Esophagus (tissue), 2 donors: ENCODE data around the gene ARHGAP9. TPM values are rescaled to one million over a fixed set of nuclear protein-coding genes. Genes with fewer than 3 reads are reported as not detected.
"Not testable (repeated sequence)": the region's sequence is repeated elsewhere in the genome, so short reads cannot be mapped to it uniquely, and the experiment has no call there.

ENCODE experiments used
- H3K27ac ChIP-seq, 2 donors: one replicate each; pipeline ENCODE4 v1.5.1; 2013; ENCODE audit warnings: low read depth in 2 of 2, mild to moderate bottlenecking in 2 of 2, inconsistent platforms in 1 of 2, low read length in 1 of 2, moderate library complexity in 1 of 2
- H3K27me3 ChIP-seq, 2 donors: one replicate each; pipeline ENCODE4 v1.6.1; 2013; ENCODE audit warnings: low read length in 2 of 2, control low read depth in 1 of 2, mild to moderate bottlenecking in 1 of 2; ENCODE audit not compliant: insufficient read depth in 2 of 2, control insufficient read depth in 1 of 2
- H3K36me3 ChIP-seq, 2 donors: one replicate each; pipeline ENCODE4 v1.6.1; 2013; ENCODE audit warnings: low read length in 1 of 2; ENCODE audit not compliant: control insufficient read depth in 2 of 2, insufficient read depth in 2 of 2
- H3K4me1 ChIP-seq, 2 donors: one replicate each; pipeline ENCODE4 v1.6.1; 2013; ENCODE audit warnings: low read length in 1 of 2; ENCODE audit not compliant: control insufficient read depth in 2 of 2, insufficient read depth in 2 of 2
- H3K4me3 ChIP-seq, 2 donors: one replicate each; pipeline ENCODE4 v1.5.1; 2013; ENCODE audit warnings: low read length in 2 of 2, mild to moderate bottlenecking in 2 of 2, low read depth in 1 of 2, moderate library complexity in 1 of 2
- H3K9me3 ChIP-seq, 2 donors: one replicate each; pipeline ENCODE4 v1.6.1; 2013; ENCODE audit warnings: mild to moderate bottlenecking in 2 of 2, low read depth in 1 of 2, low read length in 1 of 2, moderate library complexity in 1 of 2; ENCODE audit not compliant: control insufficient read depth in 2 of 2, insufficient read depth in 1 of 2
- WGBS, 2 donors: extraction: QIAGEN DNeasy Blood & Tissue Kit; methylation state at CpG; one replicate each; pipeline ENCODE4 v1.1.7; 2013; 5-methylcytosine and 5-hydroxymethylcytosine counted together
- polyA plus RNA-seq, 2 donors: library from polyadenylated mRNA; stranded (reverse); fragments of 200-250 nt; gene quantifications; one replicate each; pipeline ENCODE4 v1.2.3, GENCODE V29; 2013
- donor health status: healthy with polysubstance abuse.
- donor health status: Bipolar disorder and iron deficiency.

ARHGAP9 gene
- polyA plus RNA-seq, 2 donors = 4.3 to 9.2 TPM

DNA sequence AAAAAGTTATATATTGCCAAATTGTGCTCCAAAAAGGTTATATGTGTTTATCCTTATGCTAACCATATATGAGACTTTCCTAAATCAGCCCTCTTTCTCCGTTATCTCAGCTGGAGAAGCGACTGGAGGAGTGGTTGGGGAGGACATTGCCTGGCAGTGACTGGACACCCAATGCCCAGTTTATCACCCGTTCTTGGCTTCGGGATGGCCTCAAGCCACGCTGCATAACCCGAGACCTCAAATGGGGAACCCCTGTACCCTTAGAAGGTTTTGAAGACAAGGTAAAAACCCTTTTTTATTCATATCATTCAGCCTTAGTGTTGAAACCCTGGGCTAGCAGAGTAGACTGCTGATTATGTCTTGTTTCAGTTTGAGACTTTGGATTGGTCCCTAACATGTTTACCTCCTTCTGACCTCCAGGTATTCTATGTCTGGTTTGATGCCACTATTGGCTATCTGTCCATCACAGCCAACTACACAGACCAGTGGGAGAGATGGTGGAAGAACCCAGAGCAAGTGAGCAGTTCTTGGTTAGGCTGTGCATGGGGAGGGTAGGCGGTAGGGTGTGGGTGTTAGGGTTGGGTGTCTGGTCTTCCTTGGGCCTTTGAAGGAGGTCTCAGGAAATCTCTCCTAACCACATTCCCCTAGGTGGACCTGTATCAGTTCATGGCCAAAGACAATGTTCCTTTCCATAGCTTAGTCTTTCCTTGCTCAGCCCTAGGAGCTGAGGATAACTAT is 32.1 kb upstream of the ARHGAP9 start:
- no peaks in the 10 kb centered on the region for H3K4me1 ChIP-seq
- H3K9me3 ChIP-seq = no peaks in the 10 kb centered on the region
- WGBS, 2 donors = 96 to 98% methylated on average over 7 of the region's 7 CpGs
- H3K27ac ChIP-seq = peak overlapping the region in 1 of 2 donors; percentile 13
- H3K27me3 ChIP-seq = no peaks in the 10 kb centered on the region
- no peak overlapping the region for H3K4me3 ChIP-seq
- H3K36me3 ChIP-seq = peaks cover 23 to 31% of the 10 kb centered on the region in 2 donors

DNA sequence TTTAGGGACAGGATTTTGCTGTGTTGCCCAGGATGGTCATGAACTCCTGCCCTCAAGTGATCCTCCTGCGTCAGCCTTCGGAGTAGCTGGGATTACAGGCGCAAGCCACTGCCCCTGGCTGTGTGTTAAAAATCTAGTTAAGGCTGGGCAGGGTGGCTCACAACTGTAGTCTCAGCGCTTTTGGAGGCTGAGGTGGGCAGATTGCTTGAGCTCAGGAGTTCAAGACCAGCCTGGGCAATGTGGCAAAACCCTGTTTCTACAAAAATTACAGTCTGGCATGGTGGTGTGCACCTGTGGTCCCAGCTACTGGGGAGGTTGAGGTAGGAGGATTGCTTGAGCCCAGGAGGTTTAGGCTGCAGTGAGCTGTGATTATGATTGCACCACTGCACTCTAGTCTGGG is 31.5 kb upstream of the ARHGAP9 start:
- 97 to 99% methylated on average over 4 of the region's 4 CpGs for WGBS, 2 donors
- peaks cover 19 to 32% of the 10 kb centered on the region in 2 donors for H3K36me3 ChIP-seq
- H3K9me3 ChIP-seq = no peaks in the 10 kb centered on the region
- H3K4me1 ChIP-seq = no peaks in the 10 kb centered on the region
- no peak overlapping the region for H3K27ac ChIP-seq
- no peaks in the 10 kb centered on the region for H3K27me3 ChIP-seq
- H3K4me3 ChIP-seq = no peak overlapping the region

DNA sequence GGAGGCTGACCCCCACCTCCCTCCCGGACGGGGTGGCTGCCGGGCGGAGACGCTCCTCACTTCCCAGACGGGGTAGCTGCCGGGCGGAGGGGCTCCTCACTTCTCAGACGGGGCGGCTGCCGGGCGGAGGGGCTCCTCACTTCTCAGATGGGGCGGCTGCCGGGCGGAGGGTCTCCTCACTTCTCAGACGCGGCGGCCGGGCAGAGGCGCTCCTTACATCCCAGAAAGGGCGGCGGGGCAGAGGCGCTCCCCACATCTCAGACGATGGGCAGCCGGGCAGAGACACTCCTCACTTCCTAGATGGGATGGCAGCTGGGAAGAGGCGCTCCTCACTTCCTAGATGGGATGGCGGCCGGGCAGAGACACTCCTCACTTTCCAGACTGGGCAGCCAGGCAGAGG is 28.1 kb upstream of the ARHGAP9 start:
- H3K4me3 ChIP-seq, H3K27me3 ChIP-seq, H3K9me3 ChIP-seq, H3K4me1 ChIP-seq, H3K27ac ChIP-seq: not testable (repeated sequence)
- H3K36me3 ChIP-seq = peaks cover 20 to 21% of the 10 kb centered on the region in 2 donors
- WGBS, 2 donors = 96 to 100% methylated on average over 9 to 24 of the region's 28 CpGs

DNA sequence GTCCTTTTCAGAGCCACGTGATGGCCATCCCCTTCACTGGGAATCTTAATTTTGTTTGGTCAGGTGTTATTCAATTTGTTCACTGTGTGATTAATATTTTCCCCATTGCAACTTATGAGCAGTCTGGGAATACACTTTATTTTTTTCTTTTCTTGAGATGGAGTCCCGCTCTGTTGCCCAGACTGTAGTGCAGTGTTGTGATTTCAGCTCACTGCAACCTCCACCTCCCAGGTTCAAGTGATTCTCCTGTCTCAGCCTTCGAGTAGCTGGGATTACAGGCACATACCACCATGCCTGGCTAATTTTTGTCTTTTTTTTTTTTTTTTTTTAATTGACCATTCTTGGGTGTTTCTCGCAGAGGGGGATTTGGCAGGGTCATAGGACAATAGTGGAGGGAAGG is 26.9 kb upstream of the ARHGAP9 start:
- H3K9me3 ChIP-seq, H3K4me3 ChIP-seq, H3K27ac ChIP-seq, H3K4me1 ChIP-seq, H3K27me3 ChIP-seq: not testable (repeated sequence)
- peaks cover 14 to 16% of the 10 kb centered on the region in 2 donors for H3K36me3 ChIP-seq
- 92 to 96% methylated on average over 4 of the region's 4 CpGs for WGBS, 2 donors

DNA sequence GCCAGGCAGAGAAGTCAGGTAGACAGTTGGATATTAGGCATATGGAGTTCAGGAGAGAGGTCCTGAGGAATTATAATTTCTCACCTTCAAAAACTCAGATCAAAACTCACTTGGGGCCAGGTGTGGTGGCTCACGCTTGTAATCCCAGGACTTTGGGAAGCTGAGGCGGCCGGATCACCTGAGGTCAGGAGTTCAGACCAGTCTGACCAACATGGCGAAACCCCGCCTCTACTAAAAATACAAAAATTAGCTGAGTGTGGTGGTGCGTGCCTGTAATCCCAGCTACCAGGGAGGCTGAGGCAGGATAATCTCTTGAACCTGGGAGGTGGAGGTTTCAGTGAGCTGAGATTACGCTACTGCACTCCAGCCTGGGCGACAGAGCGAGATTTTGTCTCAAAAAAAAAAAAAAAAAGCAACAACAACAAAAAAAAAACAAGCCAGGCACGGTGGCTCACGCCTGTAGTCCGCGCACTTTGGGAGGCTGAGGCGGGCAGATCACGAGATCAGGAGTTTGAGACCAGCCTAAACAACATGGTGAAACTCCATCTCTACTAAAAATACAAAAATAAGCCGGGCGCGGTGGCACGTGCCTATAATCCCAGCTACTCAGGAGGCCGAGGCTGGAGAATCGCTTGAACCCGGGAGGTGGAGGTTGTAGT is 22.8 kb upstream of the ARHGAP9 start:
- not testable (repeated sequence) for H3K4me1 ChIP-seq, H3K27ac ChIP-seq, H3K4me3 ChIP-seq, H3K9me3 ChIP-seq, H3K27me3 ChIP-seq
- WGBS, 2 donors = 97 to 98% methylated on average over 22 of the region's 22 CpGs
- peaks cover 23 to 37% of the 10 kb centered on the region in 2 donors for H3K36me3 ChIP-seq

DNA sequence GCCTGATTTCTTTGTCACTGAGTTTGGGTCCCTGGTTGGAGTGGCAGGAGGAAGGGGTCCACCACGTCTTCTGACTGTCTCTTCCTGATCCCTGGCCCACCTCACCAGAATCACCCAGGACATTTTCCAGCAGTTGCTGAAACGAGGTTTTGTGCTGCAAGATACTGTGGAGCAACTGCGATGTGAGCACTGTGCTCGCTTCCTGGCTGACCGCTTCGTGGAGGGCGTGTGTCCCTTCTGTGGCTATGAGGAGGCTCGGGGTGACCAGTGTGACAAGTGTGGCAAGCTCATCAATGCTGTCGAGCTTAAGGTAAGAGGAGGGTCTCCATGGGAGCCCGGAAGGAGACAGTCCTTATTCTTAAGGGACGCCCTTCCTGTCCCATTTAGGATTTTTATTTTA is 20.5 kb upstream of the ARHGAP9 start:
- WGBS, 2 donors = 97% methylated on average over 11 of the region's 11 CpGs
- Histone ChIP-seq H3K4me1 (no peaks in the 10 kb centered on the region), H3K4me3 (no peak overlapping the region), H3K27ac (no peak overlapping the region), H3K9me3 (no peaks in the 10 kb centered on the region), H3K27me3 (no peaks in the 10 kb centered on the region), H3K36me3 (peaks cover 25 to 28% of the 10 kb centered on the region in 2 donors)

DNA sequence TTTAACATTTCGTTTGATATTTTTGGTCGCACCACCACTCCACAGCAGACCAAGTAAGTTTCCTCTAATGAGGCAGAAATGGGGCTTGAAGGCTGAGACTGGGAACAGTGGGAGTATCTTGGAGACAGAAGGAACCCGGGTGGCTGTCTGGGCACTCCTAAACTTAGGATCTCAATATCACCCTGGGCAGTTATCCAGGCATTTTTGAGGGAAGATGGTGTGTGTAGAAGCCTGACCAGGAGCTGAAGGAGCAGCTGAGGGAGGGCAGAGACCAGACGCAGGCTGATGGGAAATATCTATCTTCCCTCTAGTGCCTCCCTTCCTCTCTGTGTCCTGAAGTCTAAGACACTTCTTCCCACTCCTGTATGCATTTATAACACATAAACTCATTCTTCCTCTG is 18.9 kb upstream of the ARHGAP9 start:
- no peak overlapping the region for H3K27ac ChIP-seq
- H3K4me1 ChIP-seq = no peaks in the 10 kb centered on the region
- peaks cover 18 to 28% of the 10 kb centered on the region in 2 donors for H3K36me3 ChIP-seq
- no peaks in the 10 kb centered on the region for H3K27me3 ChIP-seq
- no peaks in the 10 kb centered on the region for H3K9me3 ChIP-seq
- WGBS, 2 donors = 95 to 97% methylated on average over 4 of the region's 4 CpGs
- no peak overlapping the region for H3K4me3 ChIP-seq

DNA sequence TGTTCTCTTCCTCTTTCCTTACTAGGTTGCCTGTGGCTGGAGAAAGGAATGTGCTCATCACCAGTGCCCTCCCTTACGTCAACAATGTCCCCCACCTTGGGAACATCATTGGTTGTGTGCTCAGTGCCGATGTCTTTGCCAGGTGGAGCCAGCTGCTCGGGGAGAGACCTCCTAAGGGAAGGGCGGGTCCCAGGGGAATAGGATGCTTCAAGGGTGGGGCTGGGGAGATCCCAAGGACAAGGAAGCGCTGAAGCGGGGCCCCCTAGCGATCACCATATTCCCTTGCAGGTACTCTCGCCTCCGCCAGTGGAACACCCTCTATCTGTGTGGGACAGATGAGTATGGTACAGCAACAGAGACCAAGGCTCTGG is 18.5 kb upstream of the ARHGAP9 start:
- H3K36me3 ChIP-seq = peaks cover 18 to 25% of the 10 kb centered on the region in 2 donors
- H3K4me1 ChIP-seq = no peaks in the 10 kb centered on the region
- no peaks in the 10 kb centered on the region for H3K27me3 ChIP-seq
- no peak overlapping the region for H3K27ac ChIP-seq
- 82 to 84% methylated on average over 9 of the region's 9 CpGs for WGBS, 2 donors
- H3K9me3 ChIP-seq = no peaks in the 10 kb centered on the region
- H3K4me3 ChIP-seq = no peak overlapping the region

DNA sequence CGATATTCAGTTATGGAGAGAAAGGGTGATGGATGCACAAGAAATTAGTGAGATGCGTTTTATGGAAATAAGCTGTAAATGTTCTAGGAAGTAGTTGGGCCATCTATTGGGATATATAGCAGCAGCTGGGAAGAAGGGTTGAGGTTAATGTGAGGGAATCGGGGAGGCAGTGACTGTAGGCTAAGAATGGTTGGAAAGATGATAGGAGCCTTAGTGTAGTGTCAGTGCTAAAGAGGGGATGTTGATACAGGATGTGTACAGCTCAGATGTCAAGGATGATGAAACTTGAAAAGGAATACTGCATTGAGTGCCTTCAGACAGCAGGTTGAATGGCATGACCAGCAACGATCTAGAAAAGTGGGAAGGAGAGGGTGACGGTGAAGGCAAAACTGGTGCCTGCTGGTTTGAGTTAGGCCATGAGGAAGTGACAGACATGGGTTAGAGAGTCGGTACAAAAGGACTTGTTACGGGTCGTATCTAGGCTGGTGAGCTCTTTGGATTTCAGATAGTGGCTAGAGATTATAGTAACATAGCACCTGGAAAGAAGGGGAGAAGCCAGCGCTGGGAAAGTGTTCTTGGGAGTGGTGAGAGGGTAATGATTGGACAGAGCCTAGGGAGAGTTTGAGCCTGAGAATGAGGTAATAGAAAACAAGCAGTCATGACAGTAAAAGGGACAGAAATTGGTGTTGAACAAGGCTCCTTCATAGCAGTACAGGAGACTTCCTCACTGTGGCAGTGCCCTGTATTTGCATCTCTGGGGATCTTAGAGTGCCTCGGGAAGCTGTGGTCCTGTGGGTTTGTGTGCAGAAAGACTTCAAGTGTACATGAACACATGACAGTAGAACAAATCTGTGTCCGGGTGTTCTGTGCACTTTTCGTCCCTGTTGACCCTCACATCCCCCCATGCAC is 17.8 kb upstream of the ARHGAP9 start:
- Histone ChIP-seq H3K4me1 (no peaks in the 10 kb centered on the region), H3K27ac (no peak overlapping the region), H3K27me3 (no peaks in the 10 kb centered on the region), H3K4me3 (no peak overlapping the region), H3K9me3 (no peaks in the 10 kb centered on the region), H3K36me3 (peaks cover 18 to 24% of the 10 kb centered on the region in 2 donors)
- 92 to 94% methylated on average over 12 of the region's 12 CpGs for WGBS, 2 donors
